Measurements from ENCODE around the gene CRYGA.

The CRYGA gene

GRCh38 chr2:208182835-208183234, 19.4 kb upstream of the CRYGA start:
- no peak for TF ChIP-seq ZNF274 (IDR thresholded peaks at IDR 0.05; ENCODE audit: low read depth, low read length)
- H3K4me3 ChIP-seq (ENCODE audit: low read length): no peak overlapping the region

GRCh38 chr2:208179028-208179609, 15.7 kb upstream of the CRYGA start:
- no peak for TF ChIP-seq ZNF274 (IDR thresholded peaks at IDR 0.05; ENCODE audit: low read depth, low read length)

GRCh38 chr2:208175840-208176153, 12.4 kb upstream of the CRYGA start:
- H3K4me3 ChIP-seq (ENCODE audit: low read length): no peak overlapping the region
- no peak for TF ChIP-seq ZNF274 (IDR thresholded peaks at IDR 0.05; ENCODE audit: low read depth, low read length)

More at GRCh38 chr2:208179028-208179609, 15.7 kb upstream of the CRYGA start:
- H3K4me3 ChIP-seq (ENCODE audit: low read length): no peak overlapping the region

- TF ChIP-seq ZNF274 (IDR thresholded peaks at IDR 0.05; ENCODE audit: low read depth, low read length): no peak
- no peak overlapping the region for H3K4me3 ChIP-seq (ENCODE audit: low read length)
Observed at GRCh38 chr2:208175069-208175839, 11.9 kb upstream of the CRYGA start.

- no peak for TF ChIP-seq ZNF274 (IDR thresholded peaks at IDR 0.05; ENCODE audit: low read depth, low read length)
- H3K4me3 ChIP-seq (ENCODE audit: low read length): no peak overlapping the region
Observed at GRCh38 chr2:208174144-208174543, 10.8 kb upstream of the CRYGA start.

- no peak overlapping the region for H3K4me3 ChIP-seq (ENCODE audit: low read length)
- TF ChIP-seq ZNF274 (IDR thresholded peaks at IDR 0.05; ENCODE audit: low read depth, low read length): no peak
Observed at GRCh38 chr2:208172125-208172524, 8.7 kb upstream of the CRYGA start.

- TF ChIP-seq ZNF274 (IDR thresholded peaks at IDR 0.05; ENCODE audit: low read depth, low read length): no peak
Observed at GRCh38 chr2:208164951-208165755, 1.8 kb upstream of the CRYGA start.

GRCh38 chr2:208156439-208156838, 7.0 kb downstream of the CRYGA start:
- no peak for TF ChIP-seq ZNF274 (IDR thresholded peaks at IDR 0.05; ENCODE audit: low read depth, low read length)
- H3K4me3 ChIP-seq (ENCODE audit: low read length): no peak overlapping the region

More at GRCh38 chr2:208164951-208165755, 1.8 kb upstream of the CRYGA start:
- H3K4me3 ChIP-seq (ENCODE audit: low read length): no peak overlapping the region

GRCh38 chr2:208153156-208153555, 10.2 kb downstream of the CRYGA start:
- no peak overlapping the region for H3K4me3 ChIP-seq (ENCODE audit: low read length)
- no peak for TF ChIP-seq ZNF274 (IDR thresholded peaks at IDR 0.05; ENCODE audit: low read depth, low read length)

- H3K4me3 ChIP-seq (ENCODE audit: low read length): no peak overlapping the region
Observed at GRCh38 chr2:208150956-208151355, 12.4 kb downstream of the CRYGA start.

GRCh38 chr2:208150094-208150493, 13.3 kb downstream of the CRYGA start:
- H3K4me3 ChIP-seq (ENCODE audit: low read length): no peak overlapping the region
- TF ChIP-seq ZNF274 (IDR thresholded peaks at IDR 0.05; ENCODE audit: low read depth, low read length): no peak

More at GRCh38 chr2:208150956-208151355, 12.4 kb downstream of the CRYGA start:
- no peak for TF ChIP-seq ZNF274 (IDR thresholded peaks at IDR 0.05; ENCODE audit: low read depth, low read length)

- no peak overlapping the region for H3K4me3 ChIP-seq (ENCODE audit: low read length)
- TF ChIP-seq ZNF274 (IDR thresholded peaks at IDR 0.05; ENCODE audit: low read depth, low read length): no peak
Observed at GRCh38 chr2:208148803-208149202, 14.6 kb downstream of the CRYGA start.

GRCh38 chr2:208147759-208148158, 15.6 kb downstream of the CRYGA start:
- TF ChIP-seq ZNF274 (IDR thresholded peaks at IDR 0.05; ENCODE audit: low read depth, low read length): no peak
- H3K4me3 ChIP-seq (ENCODE audit: low read length): no peak overlapping the region

GRCh38 chr2:208147008-208147407, 16.4 kb downstream of the CRYGA start:
- no peak for TF ChIP-seq ZNF274 (IDR thresholded peaks at IDR 0.05; ENCODE audit: low read depth, low read length)
- no peak overlapping the region for H3K4me3 ChIP-seq (ENCODE audit: low read length)

- no peak within 1 kb of the TSS for H3K4me3 ChIP-seq (ENCODE audit: low read length)
- no peak for TF ChIP-seq ZNF274 (IDR thresholded peaks at IDR 0.05; ENCODE audit: low read depth, low read length)
Observed at GRCh38 chr2:208146006-208146405, 17.4 kb downstream of the CRYGA start, which contains the start of gene CRYGB. Gene CRYGB, minus strand, starts transcription at chr2:208146158. Its CDS starts 38 bp downstream, at chr2:208146120.

Data from GM08714 (cell line).